ENCODE results near the gene TRIM29. TPM values are rescaled to one million over a fixed set of nuclear protein-coding genes. Genes with fewer than 3 reads are reported as not detected.
A peak's percentile ranks its signal among the peaks of the same experiment; 100 is the strongest.

TRIM29 gene
- total and polyA plus RNA-seq, 9 of the 15 experiments (the other 6 are each of a cell fraction or from before 2014, with no cell fraction given): 0.08 to 1.4 (median 0.42) TPM; not detected in 2

DNA sequence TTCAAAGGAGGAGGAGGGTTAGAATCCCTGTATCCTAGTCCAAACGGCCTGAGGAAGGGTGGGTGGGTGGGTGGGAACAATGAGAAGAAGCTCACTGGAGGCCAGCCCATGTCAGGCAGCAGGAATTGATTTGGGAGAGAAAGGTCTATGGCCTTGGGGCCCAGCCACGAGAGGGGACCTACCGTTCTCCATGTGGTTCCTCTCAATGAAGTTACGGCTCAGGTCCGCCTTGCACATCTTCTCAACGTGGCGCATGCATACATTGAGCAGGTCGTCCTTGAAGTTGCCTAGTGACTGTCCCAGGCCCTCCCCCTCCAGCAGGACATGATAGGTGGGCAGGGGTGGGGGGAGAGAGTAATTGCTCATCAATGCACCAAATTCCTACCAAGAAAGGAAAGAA lies 12.4 kb downstream of the TRIM29 start:
- TF ChIP-seq OTX1 (CRISPR knock-in tag; IDR thresholded peaks at IDR 0.05) (no peak), ZFP30 (CRISPR knock-in tag; IDR thresholded peaks at IDR 0.05; ENCODE audit: borderline replicate concordance) (no peak)

GRCh38 chr11:120125024-120125423 lies 12.9 kb downstream of the TRIM29 start:
- 10% methylated on average over 5 of the region's 5 CpGs for WGBS (ENCODE audit: insufficient coverage, low coverage, missing lambda C conversion rate)
- intact Hi-C loops (cut with micrococcal nuclease) (no loop called here), in situ Hi-C loops (cut with MboI) (no loop called here)
- Histone ChIP-seq H2AFZ (ENCODE audit: low read depth, low read length) (no peak overlapping the region), H3K4me1 (replicated peaks in 1 of 2; ENCODE audit: control insufficient read depth in 2 of 2, insufficient read depth in 2 of 2, low read length in 2 of 2) (peaks cover 14 to 21% of the 10 kb centered on the region in 2 experiments; a peak in 4 of 5 replicates), H4K20me1 (replicated peaks; ENCODE audit: control insufficient read depth, insufficient read depth, low read length) (peaks cover 10% of the 10 kb centered on the region; the same call in 1 of the 2 replicates), H3K36me3 (ENCODE audit: control insufficient read depth, insufficient read depth, low read length) (no peaks in the 10 kb centered on the region), H3K9me1 (ENCODE audit: control insufficient read depth, insufficient read depth, low read length) (peaks cover 5% of the 10 kb centered on the region), H3K4me3 (no peak overlapping the region), H3K27me3 (ENCODE audit: control insufficient read depth in 2 of 2, insufficient read depth in 2 of 2, low read length in 2 of 2) (peaks cover 7 to 40% of the 10 kb centered on the region in 2 experiments; a peak in 3 of 5 replicates), H3K4me2 (ENCODE audit: insufficient read depth, low read length) (no peak overlapping the region), H3K79me2 (ENCODE audit: control insufficient read depth, insufficient read depth, low read length) (no peaks in the 10 kb centered on the region), H3K27ac (ENCODE audit: extremely low read depth, low read depth, low read length) (no peak overlapping the region), H3K9ac (ENCODE audit: insufficient read depth in 1 of 2, low read depth in 2 of 2, low read length in 2 of 2) (no peak overlapping the region), H3K9me3 (replicated peaks; ENCODE audit: control insufficient read depth, insufficient read depth, low read depth, low read length) (no peaks in the 10 kb centered on the region)
- ATAC-seq (peak; percentile 62), DNase-seq (ENCODE audit: extremely low read depth in 1 of 4, low spot score in 3 of 4) (peak; percentile 35 to 63 (median 40)), FAIRE-seq (peak; percentile 69)
- CTCF ChIA-PET (ENCODE audit: low intra/inter-chr PET ratio): no interaction called here
- POLR2A ChIA-PET: interaction anchor here (0.5 to 0.6 kb wide), 2 partner anchors 15 to 804 kb away, joined by 3 to 4 read pairs; no protein-coding TSS in a partner anchor
- no TSS peak for BruUV-seq (replicated peaks)
- TF ChIP-seq PURB (CRISPR knock-in tag; IDR thresholded peaks at IDR 0.05; ENCODE audit: low read depth) (no peak), SMARCE1 (IDR thresholded peaks at IDR 0.05) (peak; percentile 69), FOS (IDR thresholded peaks at IDR 0.05; ENCODE audit: extremely low read depth, insufficient read length) (peak; percentile 33), RBM25 (IDR thresholded peaks at IDR 0.05; ENCODE audit: low read depth, low read length, severe bottlenecking) (no peak)
- TF ChIP-seq, protein P1, sequence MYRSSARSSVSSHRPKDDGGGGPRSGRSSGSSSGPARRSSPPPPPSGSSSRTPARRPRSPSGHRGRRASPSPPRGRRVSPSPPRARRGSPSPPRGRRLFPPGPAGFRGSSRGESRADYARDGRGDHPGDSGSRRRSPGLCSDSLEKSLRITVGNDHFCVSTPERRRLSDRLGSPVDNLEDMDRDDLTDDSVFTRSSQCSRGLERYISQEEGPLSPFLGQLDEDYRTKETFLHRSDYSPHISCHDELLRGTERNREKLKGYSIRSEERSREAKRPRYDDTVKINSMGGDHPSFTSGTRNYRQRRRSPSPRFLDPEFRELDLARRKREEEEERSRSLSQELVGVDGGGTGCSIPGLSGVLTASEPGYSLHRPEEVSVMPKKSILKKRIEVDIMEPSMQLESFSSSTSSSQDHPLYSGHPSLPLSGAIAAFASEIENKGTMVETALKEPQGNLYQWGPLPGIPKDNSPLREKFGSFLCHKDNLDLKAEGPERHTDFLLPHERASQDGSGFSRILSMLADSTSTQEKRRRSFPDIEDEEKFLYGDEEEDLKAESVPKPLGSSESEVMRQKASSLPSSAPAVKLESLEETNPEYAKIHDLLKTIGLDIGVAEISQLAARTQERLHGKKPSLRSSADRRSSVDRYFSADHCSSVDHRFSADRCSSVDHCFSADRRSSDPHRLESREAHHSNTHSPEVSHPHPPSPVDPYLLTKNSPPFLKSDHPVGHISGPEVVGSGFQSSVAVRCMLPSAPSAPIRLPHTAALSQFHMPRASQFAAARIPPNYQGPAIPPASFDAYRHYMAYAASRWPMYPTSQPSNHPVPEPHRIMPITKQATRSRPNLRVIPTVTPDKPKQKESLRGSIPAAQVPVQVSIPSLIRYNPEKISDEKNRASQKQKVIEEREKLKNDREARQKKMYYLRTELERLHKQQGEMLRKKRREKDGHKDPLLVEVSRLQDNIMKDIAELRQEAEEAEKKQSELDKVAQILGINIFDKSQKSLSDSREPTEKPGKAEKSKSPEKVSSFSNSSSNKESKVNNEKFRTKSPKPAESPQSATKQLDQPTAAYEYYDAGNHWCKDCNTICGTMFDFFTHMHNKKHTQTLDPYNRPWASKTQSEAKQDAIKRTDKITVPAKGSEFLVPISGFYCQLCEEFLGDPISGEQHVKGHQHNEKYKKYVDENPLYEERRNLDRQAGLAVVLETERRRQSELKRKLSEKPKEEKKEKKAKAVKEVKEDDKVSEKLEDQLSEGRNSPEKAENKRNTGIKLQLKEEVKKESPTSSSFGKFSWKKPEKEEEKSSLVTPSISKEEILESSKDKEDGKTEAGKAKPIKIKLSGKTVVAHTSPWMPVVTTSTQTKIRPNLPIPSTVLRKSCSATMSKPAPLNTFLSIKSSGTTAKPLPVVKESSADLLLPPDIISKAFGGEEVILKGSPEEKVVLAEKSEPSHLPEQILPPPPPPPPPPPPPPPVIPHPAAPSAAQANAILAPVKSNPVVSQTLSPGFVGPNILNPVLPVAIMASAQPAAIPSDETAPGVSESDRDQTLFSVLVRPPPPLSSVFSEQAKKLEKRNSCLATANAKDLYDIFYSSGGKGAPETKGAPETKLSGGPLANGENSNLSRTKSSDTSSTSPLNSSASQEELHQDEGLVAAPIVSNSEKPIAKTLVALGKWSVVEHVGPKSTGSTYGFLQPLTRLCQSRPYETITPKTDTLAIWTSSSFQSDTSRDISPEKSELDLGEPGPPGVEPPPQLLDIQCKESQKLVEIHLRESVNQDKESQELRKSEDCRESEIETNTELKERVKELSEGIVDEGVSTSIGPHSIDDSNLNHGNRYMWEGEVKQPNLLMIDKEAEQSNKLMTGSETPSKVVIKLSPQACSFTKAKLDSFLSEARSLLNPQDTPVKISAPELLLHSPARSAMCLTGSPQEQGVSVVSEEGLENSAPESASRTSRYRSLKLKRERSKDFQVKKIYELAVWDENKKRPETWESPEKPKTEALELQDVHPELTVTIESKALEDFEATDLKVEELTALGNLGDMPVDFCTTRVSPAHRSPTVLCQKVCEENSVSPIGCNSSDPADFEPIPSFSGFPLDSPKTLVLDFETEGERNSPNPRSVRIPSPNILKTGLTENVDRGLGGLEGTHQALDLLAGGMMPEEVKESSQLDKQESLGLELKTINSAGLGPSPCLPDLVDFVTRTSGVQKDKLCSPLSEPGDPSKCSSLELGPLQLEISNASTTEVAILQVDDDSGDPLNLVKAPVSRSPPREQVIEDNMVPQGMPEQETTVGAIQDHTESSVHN (IDR thresholded peaks at IDR 0.05; ENCODE audit: borderline replicate concordance in 1 of 2, low read depth in 1 of 2): no peak

More for the DNA sequence above, 12.4 kb downstream of the TRIM29 start:
- Histone ChIP-seq H3K9me1 (ENCODE audit: control insufficient read depth, insufficient read depth, low read length) (peaks cover 8% of the 10 kb centered on the region), H3K4me2 (ENCODE audit: insufficient read depth, low read length) (no peak overlapping the region), H3K36me3 (ENCODE audit: control insufficient read depth, insufficient read depth, low read length) (no peaks in the 10 kb centered on the region), H3K4me1 (replicated peaks in 1 of 2; ENCODE audit: control insufficient read depth in 2 of 2, insufficient read depth in 2 of 2, low read length in 2 of 2) (peaks cover 14 to 21% of the 10 kb centered on the region in 2 experiments; a peak in 4 of 5 replicates), H3K27me3 (ENCODE audit: control insufficient read depth in 2 of 2, insufficient read depth in 2 of 2, low read length in 2 of 2) (peaks cover 9 to 45% of the 10 kb centered on the region in 2 experiments; a peak in 3 of 5 replicates), H3K79me2 (ENCODE audit: control insufficient read depth, insufficient read depth, low read length) (no peaks in the 10 kb centered on the region), H4K20me1 (replicated peaks; ENCODE audit: control insufficient read depth, insufficient read depth, low read length) (peaks cover 13% of the 10 kb centered on the region; the same call in 1 of the 2 replicates), H3K4me3 (no peak overlapping the region), H3K27ac (ENCODE audit: extremely low read depth, low read depth, low read length) (no peak overlapping the region), H2AFZ (ENCODE audit: low read depth, low read length) (no peak overlapping the region), H3K9me3 (replicated peaks; ENCODE audit: control insufficient read depth, insufficient read depth, low read depth, low read length) (no peaks in the 10 kb centered on the region), H3K9ac (ENCODE audit: insufficient read depth in 1 of 2, low read depth in 2 of 2, low read length in 2 of 2) (no peak overlapping the region)
- intact Hi-C loops (cut with micrococcal nuclease) (no loop called here), in situ Hi-C loops (cut with MboI) (no loop called here)
- ATAC-seq: no peak
- no peak for FAIRE-seq
- ChIA-PET POLR2A (no interaction called here), CTCF (ENCODE audit: low intra/inter-chr PET ratio) (no interaction called here)
- 30% methylated on average over 4 of the region's 8 CpGs for WGBS (ENCODE audit: insufficient coverage, low coverage, missing lambda C conversion rate)
- no peak for DNase-seq (ENCODE audit: extremely low read depth in 1 of 4, low spot score in 3 of 4)
- no TSS peak for BruUV-seq (replicated peaks)
